Mucosa of stomach (tissue), 1 donor: ENCODE measurements around the gene DOC2B.
"Not testable (repeated sequence)": the region's sequence is repeated elsewhere in the genome, so short reads cannot be mapped to it uniquely, and the experiment has no call there.

Experiments used
- H3K27me3 ChIP-seq: one replicate; pipeline ENCODE4 v1.7.0; 2013; ENCODE audit warnings: mild to moderate bottlenecking, low read length; ENCODE audit not compliant: control insufficient read depth, insufficient read depth
- H3K36me3 ChIP-seq: one replicate; pipeline ENCODE4 v1.7.0; 2013; ENCODE audit warnings: low read length; ENCODE audit not compliant: control insufficient read depth, insufficient read depth
- H3K4me1 ChIP-seq: one replicate; pipeline ENCODE4 v1.7.0; 2013; ENCODE audit warnings: mild to moderate bottlenecking, low read length; ENCODE audit not compliant: control insufficient read depth, insufficient read depth
- H3K4me3 ChIP-seq: one replicate; pipeline ENCODE4 v1.7.0; 2013; ENCODE audit warnings: low read length
- H3K9ac ChIP-seq: one replicate; pipeline ENCODE4 v1.7.0; 2013; ENCODE audit warnings: mild to moderate bottlenecking, low read length, moderate library complexity
- H3K9me3 ChIP-seq: one replicate; pipeline ENCODE4 v1.7.0; 2013; ENCODE audit warnings: mild to moderate bottlenecking, low read length, moderate library complexity; ENCODE audit not compliant: control insufficient read depth
- donor health status: Pancreatic carcinoma.

The DOC2B gene

DNA sequence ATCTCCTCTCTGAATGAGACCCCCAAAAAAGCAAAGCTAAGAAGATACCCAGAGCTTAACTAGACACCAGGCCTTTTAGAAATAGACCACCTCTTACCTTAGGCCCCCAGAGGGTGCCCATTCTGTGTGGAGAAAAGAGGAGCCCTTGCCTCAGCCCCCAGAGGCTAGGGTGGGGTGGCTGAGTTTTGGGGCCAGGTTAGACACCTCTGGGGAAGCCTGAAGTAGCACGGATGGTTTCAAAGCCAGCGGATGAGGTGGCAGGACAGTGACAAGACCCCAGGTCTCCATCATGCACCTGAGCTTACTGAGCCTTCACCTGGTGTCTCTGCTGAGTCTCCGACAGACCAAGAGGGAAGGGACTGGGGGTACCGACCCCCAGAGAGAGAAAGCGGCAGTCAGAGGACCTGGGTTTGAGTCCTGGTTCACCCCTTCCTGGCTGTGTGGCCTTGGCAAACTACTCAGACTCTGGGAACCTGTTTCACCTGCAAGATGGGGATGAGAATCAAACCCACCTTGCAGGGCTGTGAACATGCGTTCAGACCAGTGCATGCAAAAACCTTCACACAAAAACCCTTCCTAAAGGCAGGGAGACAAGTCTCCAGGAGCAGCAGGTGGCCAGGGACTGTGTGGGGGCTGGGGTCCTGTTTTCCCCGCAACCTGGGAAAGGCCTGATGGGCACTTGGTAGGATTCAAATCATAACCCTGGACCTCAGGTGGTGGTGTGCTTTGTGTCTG is 36.3 kb downstream of the DOC2B start:
- no peaks in the 10 kb centered on the region for H3K36me3 ChIP-seq
- H3K9me3 ChIP-seq = no peaks in the 10 kb centered on the region
- H3K27me3 ChIP-seq = peaks cover 4% of the 10 kb centered on the region
- H3K4me1 ChIP-seq = no peaks in the 10 kb centered on the region
- no peak overlapping the region for H3K9ac ChIP-seq
- H3K4me3 ChIP-seq = no peak overlapping the region

DNA sequence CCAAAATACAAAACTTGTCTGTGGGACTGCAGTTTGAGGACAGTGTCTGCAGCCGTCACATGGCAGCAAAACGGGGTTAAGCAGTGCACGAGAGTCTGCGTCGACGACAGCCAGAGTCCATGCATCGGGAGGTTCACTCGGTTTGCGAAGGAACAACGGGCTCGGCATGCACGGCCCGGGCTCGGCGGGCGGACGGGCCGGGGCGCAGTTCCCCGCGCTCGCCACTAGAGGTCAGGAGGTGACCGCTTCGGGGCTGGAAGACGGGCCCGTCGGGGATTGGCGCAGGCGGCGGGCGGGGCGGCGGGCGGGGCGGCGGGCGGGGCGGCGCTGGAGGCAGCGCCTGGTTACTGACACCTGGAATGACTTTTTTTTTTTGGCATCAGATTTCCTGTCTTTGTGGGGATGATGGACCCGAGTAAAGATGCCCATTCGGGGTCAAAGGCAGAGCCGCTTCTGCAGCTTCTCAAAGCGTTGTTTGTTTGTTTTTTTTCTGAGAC is 37.6 kb downstream of the DOC2B start:
- H3K9ac ChIP-seq = no peak overlapping the region
- no peak overlapping the region for H3K4me3 ChIP-seq
- peaks cover 4% of the 10 kb centered on the region for H3K27me3 ChIP-seq
- H3K4me1 ChIP-seq = no peaks in the 10 kb centered on the region
- no peaks in the 10 kb centered on the region for H3K36me3 ChIP-seq
- H3K9me3 ChIP-seq = no peaks in the 10 kb centered on the region

DNA sequence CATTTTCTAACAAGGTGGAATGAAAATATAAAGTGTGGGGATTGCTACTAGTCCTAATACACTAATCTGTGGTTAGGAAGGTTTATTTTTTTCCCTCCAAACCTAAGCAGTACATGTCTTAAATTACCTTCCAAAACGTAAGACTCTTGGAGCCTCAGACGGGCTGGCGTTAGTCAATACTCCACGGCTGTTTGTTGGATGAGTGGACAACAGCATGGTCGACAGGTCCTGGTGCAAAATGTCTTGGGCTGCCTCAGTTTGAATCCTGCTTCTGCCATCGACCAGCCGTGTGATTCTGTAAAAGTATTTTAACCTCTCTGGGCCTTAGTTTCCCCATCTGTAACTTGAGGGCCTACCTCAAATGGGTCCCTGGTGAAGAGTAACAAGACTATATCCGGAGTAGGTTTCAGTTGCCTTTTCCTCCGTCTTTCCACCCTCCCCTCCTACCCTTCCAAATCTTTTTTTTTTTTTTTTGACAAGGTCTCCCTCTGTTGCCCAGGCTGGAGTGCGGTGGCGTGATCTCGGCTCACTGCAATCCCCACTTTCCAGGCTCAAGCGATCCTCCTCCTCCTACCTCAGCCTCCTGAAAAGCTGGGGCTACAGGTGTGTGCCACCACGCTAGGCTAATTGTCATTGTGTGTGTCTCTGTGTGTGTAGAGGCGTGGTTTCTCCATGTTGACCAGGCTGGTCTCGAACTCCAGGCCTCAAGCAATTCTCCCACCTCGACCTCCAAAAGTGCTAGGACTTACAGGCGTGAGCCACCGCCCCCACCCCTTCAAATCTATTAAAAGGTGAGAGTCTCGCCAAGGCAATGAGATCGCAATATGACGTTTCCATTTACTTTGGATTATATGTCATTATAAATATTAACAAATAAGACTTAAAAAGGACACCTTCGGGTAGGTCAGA is 38.3 kb downstream of the DOC2B start:
- H3K4me3 ChIP-seq = no peak overlapping the region
- H3K9me3 ChIP-seq = no peaks in the 10 kb centered on the region
- no peaks in the 10 kb centered on the region for H3K36me3 ChIP-seq
- no peaks in the 10 kb centered on the region for H3K4me1 ChIP-seq
- H3K27me3 ChIP-seq = peaks cover 4% of the 10 kb centered on the region
- no peak overlapping the region for H3K9ac ChIP-seq

DNA sequence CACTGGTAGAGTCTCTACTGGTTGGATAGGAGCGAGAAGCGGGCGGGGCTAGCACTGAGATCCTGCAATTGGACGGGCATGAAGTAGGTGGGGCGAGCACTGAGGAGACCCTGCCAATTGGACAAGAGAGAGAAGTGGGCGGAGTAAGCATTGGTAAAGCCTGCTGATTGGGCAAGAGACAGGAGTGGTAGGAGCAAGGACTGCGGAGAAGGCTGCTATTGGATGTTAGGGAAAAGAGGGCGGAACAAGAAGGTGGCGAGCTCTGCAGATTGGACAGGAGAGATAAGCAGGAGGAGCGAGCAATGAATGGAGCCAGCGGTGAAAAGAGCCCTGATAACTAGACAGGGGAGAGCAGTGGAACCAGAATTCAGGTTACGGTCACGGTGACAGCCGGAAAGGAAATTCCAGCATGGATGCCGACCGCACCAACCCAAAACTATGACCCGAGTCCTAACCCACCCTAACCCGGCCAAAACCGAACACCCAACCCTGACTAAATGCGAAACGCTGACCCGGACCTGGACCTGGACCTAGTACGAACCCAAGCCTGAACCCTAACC is 39.3 kb downstream of the DOC2B start:
- Histone ChIP-seq H3K4me3 (no peak overlapping the region), H3K27me3 (peaks cover 4% of the 10 kb centered on the region), H3K4me1 (no peaks in the 10 kb centered on the region), H3K9me3 (no peaks in the 10 kb centered on the region), H3K36me3 (no peaks in the 10 kb centered on the region), H3K9ac (no peak overlapping the region)

DNA sequence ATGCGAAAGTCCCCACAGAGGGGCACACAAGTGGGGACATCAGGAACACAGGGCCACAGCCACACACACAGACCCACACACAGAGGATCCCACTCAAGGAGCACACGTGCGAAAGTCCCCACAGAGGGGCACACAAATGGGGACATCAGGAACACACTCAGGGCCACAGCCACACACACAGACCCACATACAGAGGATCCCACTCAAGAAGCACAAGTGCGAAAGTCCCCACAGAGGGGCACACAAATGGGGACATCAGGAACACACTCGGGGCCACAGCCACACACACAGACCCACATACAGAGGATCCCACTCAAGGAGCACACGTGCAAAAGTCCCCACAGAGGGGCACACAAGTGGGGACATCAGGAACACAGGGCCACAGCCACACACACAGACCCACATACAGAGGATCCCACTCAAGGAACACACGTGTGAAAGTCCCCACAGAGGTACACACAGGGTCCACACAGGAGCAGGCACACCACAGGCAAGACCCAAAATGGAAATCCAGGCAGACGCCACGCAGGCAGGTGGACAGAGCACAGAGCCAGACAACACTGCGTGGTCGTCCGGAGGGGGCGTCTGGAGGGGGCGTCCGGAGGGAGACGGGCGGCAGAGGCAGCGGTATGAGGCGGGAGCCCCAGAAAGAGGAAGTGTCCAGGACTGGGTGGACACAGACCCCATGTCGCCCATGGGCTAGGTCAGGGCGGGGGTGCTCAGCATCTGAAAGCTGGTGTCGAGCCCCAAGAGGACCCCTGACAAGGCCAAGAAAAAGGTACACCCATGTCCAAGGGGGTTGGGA is 41.8 kb downstream of the DOC2B start:
- H3K4me3 ChIP-seq, H3K27me3 ChIP-seq, H3K36me3 ChIP-seq, H3K4me1 ChIP-seq, H3K9ac ChIP-seq, H3K9me3 ChIP-seq: not testable (repeated sequence)

DNA sequence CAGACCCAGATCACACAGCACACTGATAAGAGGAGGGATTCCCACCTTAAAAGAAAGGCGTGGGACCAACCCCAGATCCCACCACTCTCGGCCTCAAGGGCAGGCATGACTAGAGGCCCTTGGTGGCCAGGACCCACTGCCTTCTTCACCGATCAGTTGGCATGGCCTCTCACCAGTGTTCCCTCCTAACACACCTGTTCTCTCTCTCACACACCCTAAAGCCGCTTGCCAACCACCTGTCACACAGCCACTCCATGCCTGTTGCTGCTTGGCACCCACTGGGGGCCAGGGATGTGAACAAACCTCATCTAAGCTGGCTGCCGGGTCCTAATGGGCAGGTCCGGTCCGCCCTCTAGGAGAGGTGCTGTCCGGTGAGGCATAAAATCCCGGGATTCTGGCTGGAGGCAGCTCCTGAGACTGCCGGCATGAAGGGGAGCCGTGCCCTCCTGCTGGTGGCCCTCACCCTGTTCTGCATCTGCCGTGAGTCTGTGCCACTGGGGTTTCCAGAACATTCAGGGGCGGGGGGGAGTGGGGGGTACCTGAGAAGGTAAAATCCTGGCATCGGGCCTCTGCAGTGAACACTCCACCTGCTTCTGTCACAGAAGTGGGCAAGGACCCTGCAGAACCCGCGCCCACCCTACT is 44.2 kb downstream of the DOC2B start, which contains the start of gene SCGB1C2:
Gene SCGB1C2, plus strand, starts transcription at position 404 of the 642 bp plus-strand sequence. Its CDS starts 22 bp downstream, at position 426.
- H3K9me3 ChIP-seq, H3K27me3 ChIP-seq, H3K36me3 ChIP-seq, H3K4me3 ChIP-seq, H3K9ac ChIP-seq, H3K4me1 ChIP-seq: not testable (repeated sequence)

DNA sequence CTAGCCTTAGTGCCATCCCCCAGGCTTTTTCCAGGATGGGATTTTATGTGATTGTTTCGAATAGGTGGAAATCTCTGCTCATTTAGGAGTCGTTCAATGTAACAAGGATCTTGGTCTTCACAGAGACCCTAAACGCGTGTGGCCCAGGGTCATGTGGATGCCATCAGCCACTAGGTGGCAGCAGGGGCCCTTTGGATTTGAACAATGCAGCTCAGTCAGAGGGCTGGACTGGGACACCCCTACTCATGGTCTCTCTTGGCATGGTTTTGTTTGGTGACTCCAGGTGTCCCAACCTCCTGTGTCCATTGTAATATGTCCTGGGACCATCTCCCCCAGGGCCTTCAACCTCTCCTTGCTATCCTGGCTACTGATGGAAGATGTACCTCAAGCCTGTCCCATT is 44.9 kb downstream of the DOC2B start:
- H3K9me3 ChIP-seq, H3K4me1 ChIP-seq, H3K4me3 ChIP-seq, H3K36me3 ChIP-seq, H3K9ac ChIP-seq, H3K27me3 ChIP-seq: not testable (repeated sequence)

DNA sequence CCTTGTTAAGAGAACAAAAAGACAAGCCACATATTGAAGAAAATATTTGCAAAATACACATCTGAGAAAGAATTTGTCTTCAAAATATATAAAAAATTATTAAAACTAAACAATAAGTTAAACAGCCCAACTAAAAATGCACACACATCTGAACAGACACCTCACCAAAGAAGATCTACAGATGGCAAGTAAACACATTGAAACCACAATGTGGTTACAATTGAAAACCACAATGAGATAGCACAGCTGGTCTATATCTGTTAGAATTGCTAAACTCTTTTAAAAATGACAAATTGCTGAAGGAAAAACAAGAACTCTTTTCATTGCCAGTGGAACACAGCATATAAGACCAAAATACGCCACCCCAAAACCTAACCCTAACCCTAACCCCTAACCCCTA is 45.6 kb downstream of the DOC2B start:
- not testable (repeated sequence) for H3K27me3 ChIP-seq, H3K9me3 ChIP-seq, H3K9ac ChIP-seq, H3K4me3 ChIP-seq, H3K36me3 ChIP-seq, H3K4me1 ChIP-seq

DNA sequence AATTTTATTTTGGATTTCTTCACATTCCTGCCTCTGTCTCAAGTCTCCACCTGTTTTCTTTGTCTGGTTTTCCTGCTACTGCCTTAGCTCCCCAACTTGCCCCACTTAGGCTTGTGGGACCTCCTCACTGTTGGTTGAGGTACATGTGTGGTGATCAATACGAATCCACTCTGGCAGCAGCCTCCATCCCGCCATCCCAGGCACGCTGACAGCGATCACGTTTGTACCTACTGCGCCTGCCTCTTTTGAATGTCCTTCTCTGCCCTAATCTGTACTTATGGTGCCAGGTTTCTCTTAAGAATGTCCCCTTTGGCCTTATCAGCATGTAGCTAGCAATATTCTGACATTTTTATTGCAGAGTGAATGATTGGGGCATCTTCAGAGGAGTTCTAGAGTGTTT is 46.4 kb downstream of the DOC2B start:
- not testable (repeated sequence) for H3K9me3 ChIP-seq, H3K36me3 ChIP-seq, H3K27me3 ChIP-seq, H3K9ac ChIP-seq, H3K4me1 ChIP-seq, H3K4me3 ChIP-seq

DNA sequence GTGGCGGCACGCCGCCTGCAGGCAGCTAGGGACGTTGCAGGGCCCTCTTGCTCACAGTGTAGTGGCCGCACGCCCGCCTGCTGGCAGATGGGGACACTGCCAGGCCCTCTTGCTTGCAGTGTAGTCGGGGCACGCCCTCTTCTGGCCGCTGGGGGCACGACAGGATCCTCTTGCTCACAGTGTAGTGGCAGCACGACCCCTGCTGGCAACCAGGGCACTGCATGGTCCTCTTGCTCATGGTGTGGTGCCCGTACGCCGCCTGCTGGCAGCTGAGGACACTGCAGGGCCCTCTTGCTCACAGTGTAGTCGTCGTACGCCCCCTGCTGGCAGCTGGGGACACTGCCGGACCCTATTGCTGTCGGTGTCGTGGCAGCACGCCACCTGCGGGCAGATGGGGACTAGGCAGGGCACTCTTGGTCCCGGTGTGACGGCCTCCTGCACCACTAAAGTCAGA is 47.1 kb downstream of the DOC2B start:
- not testable (repeated sequence) for H3K4me1 ChIP-seq, H3K27me3 ChIP-seq, H3K9me3 ChIP-seq, H3K36me3 ChIP-seq, H3K4me3 ChIP-seq, H3K9ac ChIP-seq

DNA sequence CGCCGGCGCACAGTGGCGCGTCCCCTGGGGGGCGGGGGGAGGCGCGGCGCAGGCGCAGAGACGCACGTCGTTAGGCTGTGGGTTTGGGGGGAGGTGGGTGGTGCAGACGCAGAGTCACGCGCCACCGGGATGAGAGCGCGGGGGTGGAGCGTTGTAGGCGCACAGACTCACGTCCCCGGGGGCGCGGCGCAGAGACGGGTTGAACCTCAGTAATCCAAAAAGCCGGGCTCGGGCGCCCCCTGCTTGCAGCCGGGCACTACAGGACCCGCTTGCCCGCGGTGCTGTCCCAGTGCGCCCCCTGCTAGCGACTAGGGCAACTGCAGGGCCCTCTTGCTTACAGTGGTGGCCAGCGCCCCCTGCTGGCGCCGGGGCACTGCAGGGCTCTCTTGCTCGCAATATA is 47.5 kb downstream of the DOC2B start:
- not testable (repeated sequence) for H3K4me3 ChIP-seq, H3K4me1 ChIP-seq, H3K36me3 ChIP-seq, H3K27me3 ChIP-seq, H3K9me3 ChIP-seq, H3K9ac ChIP-seq
